ENCODE data around the gene DHX34.

- TF ChIP-seq CTCF (IDR thresholded peaks at IDR 0.05; ENCODE audit: poor library complexity) (peak; percentile 7), EZH2 (IDR thresholded peaks at IDR 0.05; ENCODE audit: borderline replicate concordance) (no peak), EZH2phosphoT487 (IDR thresholded peaks at IDR 0.05; ENCODE audit: low read depth, severe bottlenecking, unreplicated experiment) (no peak)
Observed at GRCh38 chr19:47414469-47414868, 65.4 kb downstream of the DHX34 start.

Data from hepatocyte (in vitro differentiated cells).